Measurements from ENCODE around the gene RGS11. TPM values are rescaled to one million over a fixed set of nuclear protein-coding genes. Genes with fewer than 3 reads are reported as not detected.
A peak's percentile ranks its signal among the peaks of the same experiment; 100 is the strongest.

RGS11 gene
- total RNA-seq, 1 donor from 2014 or later: not detected

- Mint-ChIP-seq H3K4me1 (peaks cover 11% of the 10 kb centered on the region), H3K9me3 (no peaks in the 10 kb centered on the region), H3K27me3 (no peaks in the 10 kb centered on the region), H3K36me3 (ENCODE audit: low read depth) (peaks cover 5% of the 10 kb centered on the region), H3K4me3 (no peak overlapping the region), H3K27ac (no peak overlapping the region)
- CTCF ChIA-PET: no interaction called here
- no peak for TF ChIP-seq CTCF (IDR thresholded peaks at IDR 0.05)
- ATAC-seq (ENCODE audit: low read depth) (no peak), DNase-seq (no peak)
- POLR2A ChIA-PET: interaction anchor here (1.6 kb wide), 1 partner anchor 8 kb away, joined by 3 read pairs; no protein-coding TSS in a partner anchor
- intact Hi-C loops (cut with micrococcal nuclease): no loop called here
Observed at GRCh38 chr16:243348-243747, 32.4 kb downstream of the RGS11 start.

DNA sequence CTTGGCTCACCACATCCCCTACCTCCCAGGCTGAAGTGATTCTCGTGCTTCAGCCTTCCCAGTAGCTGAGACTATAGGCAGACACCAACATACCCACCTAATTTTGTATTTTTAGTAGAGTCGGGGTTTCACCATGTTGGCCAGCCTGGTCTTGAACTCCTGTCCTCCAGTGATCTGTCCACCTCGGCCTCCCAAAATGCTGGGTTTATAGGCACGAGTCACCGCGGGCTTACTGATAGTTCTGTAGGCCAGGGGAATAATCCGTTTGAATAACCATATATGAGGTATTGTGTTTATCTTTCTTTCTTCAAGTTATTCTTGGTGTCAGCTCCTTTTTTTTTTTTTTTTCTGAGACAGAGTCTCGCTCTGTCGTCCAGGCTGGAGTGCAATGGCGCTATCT, 33.5 kb downstream of the RGS11 start:
- Mint-ChIP-seq H3K36me3 (ENCODE audit: low read depth) (peaks cover 5% of the 10 kb centered on the region), H3K27ac (no peak overlapping the region), H3K9me3 (no peaks in the 10 kb centered on the region), H3K27me3 (no peaks in the 10 kb centered on the region), H3K4me3 (no peak overlapping the region), H3K4me1 (peaks cover 11% of the 10 kb centered on the region)
- POLR2A ChIA-PET: interaction anchor here (0.7 kb wide), 1 partner anchor 65 kb away, joined by 4 read pairs; no protein-coding TSS in a partner anchor
- no peak for TF ChIP-seq CTCF (IDR thresholded peaks at IDR 0.05)
- CTCF ChIA-PET: no interaction called here
- no peak for ATAC-seq (ENCODE audit: low read depth)
- DNase-seq: no peak
- intact Hi-C loops (cut with micrococcal nuclease): no loop called here

DNA sequence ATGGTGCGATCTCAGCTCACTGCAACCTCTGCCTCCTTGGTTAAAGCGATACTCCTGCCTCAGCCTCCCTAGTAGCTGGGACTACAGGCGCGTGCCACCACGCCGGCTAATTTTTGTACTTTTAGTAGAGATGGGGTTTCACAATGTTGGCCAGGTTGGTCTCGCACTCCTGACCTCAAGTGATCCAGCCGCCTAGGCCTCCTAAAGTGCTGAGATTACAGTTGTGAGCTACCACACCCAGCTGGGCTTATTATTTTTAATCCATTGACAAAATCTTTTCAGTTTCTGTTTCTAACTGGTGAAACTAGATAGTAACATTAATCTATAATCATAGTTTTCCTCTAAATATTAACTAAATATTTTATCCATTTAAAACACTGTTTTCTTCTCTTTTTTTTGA, 35.2 kb downstream of the RGS11 start:
- intact Hi-C loops (cut with micrococcal nuclease): no loop called here
- Mint-ChIP-seq H3K27ac (no peak overlapping the region), H3K27me3 (no peaks in the 10 kb centered on the region), H3K9me3 (no peaks in the 10 kb centered on the region), H3K36me3 (ENCODE audit: low read depth) (peaks cover 6% of the 10 kb centered on the region), H3K4me1 (peaks cover 15% of the 10 kb centered on the region), H3K4me3 (no peak overlapping the region)
- ChIA-PET CTCF (no interaction called here), POLR2A (interaction anchor here (0.6 to 0.7 kb wide), 3 partner anchors 65 to 168 kb away, joined by 3 to 6 read pairs (median 3); no protein-coding TSS in a partner anchor)
- DNase-seq: no peak
- ATAC-seq (ENCODE audit: low read depth): no peak
- TF ChIP-seq CTCF (IDR thresholded peaks at IDR 0.05): no peak

- no peaks in the 10 kb centered on the region for H3K9me3 Mint-ChIP-seq
- peaks cover 12% of the 10 kb centered on the region for H3K36me3 Mint-ChIP-seq (ENCODE audit: low read depth)
- DNase-seq: no peak
- H3K4me1 Mint-ChIP-seq: peaks cover 21% of the 10 kb centered on the region
- TF ChIP-seq CTCF (IDR thresholded peaks at IDR 0.05): no peak
- ChIA-PET CTCF (interaction anchor here (0.6 kb wide), 1 partner anchor 89 kb away, joined by 5 read pairs; no protein-coding TSS in a partner anchor), POLR2A (interaction anchor here (0.6 to 0.7 kb wide), 3 partner anchors 65 to 286 kb away, joined by 3 to 8 read pairs (median 6); no protein-coding TSS in a partner anchor)
- no peak overlapping the region for H3K27ac Mint-ChIP-seq
- intact Hi-C loops (cut with micrococcal nuclease): loop anchor here (5.0 kb wide), 1 partner anchor 287 kb away; the partner anchor contains the start of gene CAPN15
- H3K27me3 Mint-ChIP-seq: no peaks in the 10 kb centered on the region
- ATAC-seq (ENCODE audit: low read depth): no peak
- H3K4me3 Mint-ChIP-seq: no peak overlapping the region
Observed at GRCh38 chr16:239948-240277, 35.8 kb downstream of the RGS11 start.

- peak within 1 kb of the TSS; percentile 99 for H3K27ac Mint-ChIP-seq
- H3K4me1 Mint-ChIP-seq: peaks cover 18% of the 10 kb centered on the region
- H3K27me3 Mint-ChIP-seq: no peaks in the 10 kb centered on the region
- H3K9me3 Mint-ChIP-seq: no peaks in the 10 kb centered on the region
- TF ChIP-seq CTCF (IDR thresholded peaks at IDR 0.05): no peak
- CTCF ChIA-PET: interaction anchor here (0.7 to 0.9 kb wide), 3 partner anchors 11 to 181 kb away, joined by 3 to 4 read pairs (median 3); partner anchors contain the start of genes POLR3K and SNRNP25
- intact Hi-C loops (cut with micrococcal nuclease): loop anchor here (1.0 to 5.0 kb wide), 4 partner anchors 96 to 293 kb away; partner anchors contain the start of genes AXIN1, CAPN15 and NPRL3
- ATAC-seq (ENCODE audit: low read depth) (peak; percentile 85), DNase-seq (peak; percentile 98)
- H3K4me3 Mint-ChIP-seq: peak within 1 kb of the TSS; percentile 98
- POLR2A ChIA-PET: interaction anchor here (0.5 to 2.3 kb wide), 25 partner anchors 9 to 455 kb away, joined by 3 to 27 read pairs (median 4); partner anchors contain the start of genes AXIN1, DECR2, MRPL28 and NPRL3
- H3K36me3 Mint-ChIP-seq (ENCODE audit: low read depth): peaks cover 10% of the 10 kb centered on the region
Observed at GRCh38 chr16:234468-235305, 41.1 kb downstream of the RGS11 start, which contains the start of gene FAM234A. Gene FAM234A (plus strand): TSS chr16:234821. CDS start chr16:254414, 19,593 bp downstream.
